HepG2 (cell line): Measurements from ENCODE around the gene SELENOH. TPM values are rescaled to one million over a fixed set of nuclear protein-coding genes. Genes with fewer than 3 reads are reported as not detected.

Experiments
- ATAC-seq: fragments of 200-7000 bp; cut with Tn5 transposase; 3 replicates; pipeline ENCODE4 v1.9.1; 2020; ENCODE audit warnings: mild to moderate bottlenecking, moderate library complexity
- BruUV-seq: library from RNA; stranded (reverse); fragments of 400-500 nt; replicated peaks from 2 replicates; lab custom pipeline; 2021; lab: Mats Ljungman, UMichigan
- CTCF ChIA-PET: fragments of 300-600 bp; formaldehyde crosslinking; extraction: SDS; loops from one replicate; lab custom pipeline; 2021; ENCODE audit warnings: low total read pairs, inconsistent platforms, low intra/inter-chr PET ratio; lab: Yijun Ruan, JAX
- POLR2A ChIA-PET: fragments of 350-600 bp; sonication (Branson Sonifier 250); formaldehyde crosslinking; loops from one replicate; lab custom pipeline; 2020; ENCODE audit warnings: antibody characterized with exemption, inconsistent platforms; lab: Yijun Ruan, JAX
- DNase-seq: peaks from one replicate; pipeline ENCODE4 v3.0.0-alpha.2; 2015; ENCODE audit warnings: low spot score
- FAIRE-seq: peaks from 3 replicates; lab custom pipeline; 2011; peaks lifted over from hg19 to GRCh38; lab: Jason Lieb, UNC
- H2AFZ ChIP-seq: one replicate; pipeline ENCODE4 v1.6.1; 2011; ENCODE audit warnings: low read length, inconsistent platforms
- H3K27ac ChIP-seq: fragments of 300-600 bp; 3 replicates; pipeline ENCODE4 v1.8.0; 2011; ENCODE audit warnings: mixed run types, mild to moderate bottlenecking, mixed read lengths, low read length, inconsistent platforms; ENCODE audit not compliant: insufficient read depth; ENCODE audit errors: extremely low read length
- H3K27me3 ChIP-seq, 2 experiments: fragments of 200-600 bp in 1 of 2; 2 replicates in 1 of 2; 3 replicates in 1 of 2; pipeline versions ENCODE4 v1.6.0 to v1.8.0; 2011; ENCODE audit warnings: low read length in 2 of 2, mild to moderate bottlenecking in 2 of 2, moderate library complexity in 2 of 2, inconsistent platforms in 1 of 2; ENCODE audit not compliant: insufficient read depth in 2 of 2, control insufficient read depth in 1 of 2
- H3K36me3 ChIP-seq, 2 experiments: fragments of 200-600 bp in 1 of 2; replicated peaks in 1 of 2; 2 replicates in 1 of 2; 3 replicates in 1 of 2; pipeline versions ENCODE4 v1.5.1 to v1.8.0; 2011; ENCODE audit warnings: low read length in 2 of 2, inconsistent platforms in 1 of 2; ENCODE audit not compliant: insufficient read depth in 2 of 2, control insufficient read depth in 1 of 2
- H3K4me1 ChIP-seq: 2 replicates; pipeline ENCODE4 v1.5.1; 2012; ENCODE audit warnings: low read length, inconsistent platforms; ENCODE audit not compliant: insufficient read depth
- H3K4me2 ChIP-seq: 2 replicates; pipeline ENCODE4 v1.6.0; 2011; ENCODE audit warnings: low read depth, low read length, inconsistent platforms
- H3K4me3 ChIP-seq, 3 experiments: fragments of 200-600 bp in 1 of 3; sonication (generic), shearing (Covaris generic) in 1 of 3; replicated peaks in 1 of 3; 2 replicates each; pipeline ENCODE4 v1.5.1; 2011 to 2016; ENCODE audit warnings: low read length in 3 of 3, inconsistent platforms in 2 of 3, low read depth in 2 of 3, mild to moderate bottlenecking in 2 of 3, control low read depth in 1 of 3, mixed read lengths in 1 of 3; ENCODE audit not compliant: insufficient read depth in 1 of 3
- H3K79me2 ChIP-seq: one replicate; pipeline ENCODE4 v1.6.1; 2011; ENCODE audit warnings: low read length, inconsistent platforms; ENCODE audit not compliant: insufficient read depth
- H3K9ac ChIP-seq: 2 replicates; pipeline ENCODE4 v1.6.0; 2011; ENCODE audit warnings: mild to moderate bottlenecking, low read depth, low read length, inconsistent platforms; ENCODE audit not compliant: insufficient read depth
- H3K9me3 ChIP-seq: 2 replicates; pipeline ENCODE4 v1.5.1; 2012; ENCODE audit warnings: mild to moderate bottlenecking, low read length
- H4K20me1 ChIP-seq: 2 replicates; pipeline ENCODE4 v1.6.0; 2011; ENCODE audit warnings: inconsistent platforms, mild to moderate bottlenecking, low read length, moderate library complexity; ENCODE audit not compliant: insufficient read depth
- ATRX ChIP-seq: sonication (generic); formaldehyde crosslinking; IDR thresholded peaks from 2 replicates; pipeline ENCODE4 v1.4.0; 2020; ENCODE audit warnings: missing genetic modification reagents, borderline replicate concordance
- CENPBD1 ChIP-seq: sonication (generic); formaldehyde crosslinking; IDR thresholded peaks from 2 replicates; pipeline ENCODE4 v1.8.0; 2022; ENCODE audit warnings: missing genetic modification reagents, low read depth, mild to moderate bottlenecking, borderline replicate concordance
- FOSL2 ChIP-seq: sonication (generic); formaldehyde crosslinking; IDR thresholded peaks from 2 replicates; pipeline ENCODE4 v1.4.0; 2020; ENCODE audit warnings: missing genetic modification reagents
- ZNF121 ChIP-seq: sonication (generic); formaldehyde crosslinking; IDR thresholded peaks from 2 replicates; pipeline ENCODE4 v1.5.0; 2020; ENCODE audit warnings: mild to moderate bottlenecking, missing genetic modification reagents
- ZNF770 ChIP-seq: sonication (generic); formaldehyde crosslinking; IDR thresholded peaks from 2 replicates; pipeline ENCODE4 v1.5.0; 2020; ENCODE audit warnings: mild to moderate bottlenecking, missing genetic modification reagents
- WGBS: methylation state at CpG from one replicate; pipeline ENCODE4 v1.1.6; 2017; ENCODE audit warnings: low lambda C conversion rate; 5-methylcytosine and 5-hydroxymethylcytosine counted together
- in situ Hi-C: cut with HindIII; loops from 2 replicates; pipeline ENCODE4 v1.10.0; 2017; ENCODE audit warnings: low pct_unique_long_range_greater_than_20kb; ENCODE audit not compliant: extremely low pct_ligation_motif_present
- intact Hi-C: fragments of 100-400 bp; cut with micrococcal nuclease; formaldehyde crosslinking; loops from one replicate; pipeline ENCODE4 v1.10.0; 2022; ENCODE audit not compliant: unreplicated experiment
- polyA plus RNA-seq, 8 experiments: library from polyadenylated mRNA; depleted of rRNA in 3 of 8; stranded (reverse) in 7 of 8; unstranded in 1 of 8; fragments of >200 nt; fragmentation: Illumina TruSeq in 4 of 8; extraction: Trizol in 4 of 8; gene quantifications; 2 replicates each; pipeline versions ENCODE4 v1.2.1 to v1.2.3, GENCODE V29; 2011 to 2016; ENCODE audit warnings: low read depth in 4 of 8, missing spikeins in 1 of 8, mixed read lengths in 1 of 8; ENCODE audit not compliant: insufficient read depth in 1 of 8
- total RNA-seq, 5 experiments: library from RNA; depleted of rRNA; stranded (reverse); fragments of >200 nt; fragmentation: Illumina TruSeq; extraction: Trizol; gene quantifications; 2 replicates each; pipeline ENCODE4 v1.2.3, GENCODE V29; 2016; ENCODE audit warnings: low read depth in 1 of 5

The SELENOH gene
- total and polyA plus RNA-seq, 2 of the 13 experiments (the other 11 are each of a cell fraction or from before 2014, with no cell fraction given), result 27.2 to 77.4 TPM

DNA sequence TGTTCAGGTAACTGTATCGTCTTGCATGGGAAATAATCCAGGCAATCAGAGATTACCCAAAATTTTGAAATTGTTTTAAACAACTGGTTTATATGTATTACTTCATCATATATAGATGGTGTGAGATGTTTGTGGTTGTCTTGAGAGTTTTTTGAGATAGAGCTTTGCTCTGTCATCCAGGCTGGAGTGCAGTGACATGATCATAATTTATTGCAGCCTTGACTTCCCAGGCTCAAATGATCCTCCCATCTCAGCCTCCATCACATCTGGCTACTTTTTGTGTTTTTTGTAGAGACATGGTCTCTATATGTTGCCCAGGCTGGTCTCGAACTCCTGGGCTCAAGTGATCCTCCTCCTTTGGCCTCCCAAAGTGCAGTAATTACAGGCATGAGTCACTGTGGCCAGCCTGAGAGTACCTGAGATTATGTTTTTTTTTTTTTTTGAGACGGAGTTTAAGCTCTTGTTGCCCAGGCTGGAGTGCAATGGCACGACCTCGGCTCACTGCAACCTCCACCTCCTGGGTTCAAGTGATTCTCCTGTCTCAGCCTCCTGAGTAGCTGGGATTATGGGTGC, 31.8 kb downstream of the SELENOH start:
- Histone ChIP-seq H3K36me3 (no peaks in the 10 kb centered on the region; a peak in 3 of 5 replicates), H3K4me2 (no peak overlapping the region), H4K20me1 (peaks cover 56% of the 10 kb centered on the region), H3K27me3 (no peaks in the 10 kb centered on the region), H3K4me3 (no peak overlapping the region), H3K27ac (no peak overlapping the region), H3K79me2 (peaks cover 89% of the 10 kb centered on the region), H2AFZ (no peak overlapping the region), H3K9me3 (no peaks in the 10 kb centered on the region), H3K9ac (no peak overlapping the region), H3K4me1 (peaks cover 96% of the 10 kb centered on the region)
- BruUV-seq, result TSS peak; percentile 28
- no peak for ATAC-seq
- ChIA-PET CTCF (no interaction called here), POLR2A (interaction anchor here (11.1 kb wide), 1 partner anchor 9 kb away, joined by 215 read pairs; the partner anchor contains the start of gene CTNND1)
- intact Hi-C loops, result no loop called here
- WGBS, result 87% methylated on average over 5 of the region's 5 CpGs
- FAIRE-seq, result no peak
- in situ Hi-C loops, result no loop called here
- DNase-seq, result no peak
- TF ChIP-seq FOSL2 (CRISPR knock-in tag), result peak; percentile 44
- peak; percentile 72 for TF ChIP-seq ZNF770 (CRISPR knock-in tag)
- TF ChIP-seq ATRX (CRISPR knock-in tag), result no peak
- TF ChIP-seq CENPBD1, result no peak
- TF ChIP-seq ZNF121 (CRISPR knock-in tag), result 0 out of 2 replicates have a peak, but pooled peaks have one; percentile 5
- TF ChIP-seq, all 625 proteins: peak for 3
